HG02623 (cell line): Measurements from ENCODE around the gene PLEKHM3.

ENCODE experiments used
- ATAC-seq: cut with Tn5 transposase; IDR thresholded peaks from one replicate; pipeline ENCODE4 v1.9.1; 2021; ENCODE audit warnings: moderate library complexity; ENCODE audit not compliant: unreplicated experiment

PLEKHM3 gene

GRCh38 chr2:207895274-207895860 lies 130.0 kb downstream of the PLEKHM3 start:
- ATAC-seq: no peak

GRCh38 chr2:207892716-207893402 lies 132.5 kb downstream of the PLEKHM3 start:
- ATAC-seq: no peak

GRCh38 chr2:207891086-207891844 lies 134.1 kb downstream of the PLEKHM3 start:
- ATAC-seq: no peak

- ATAC-seq: no peak
Measured at GRCh38 chr2:207887500-207887899, 137.8 kb downstream of the PLEKHM3 start.

GRCh38 chr2:207885010-207885409 lies 140.3 kb downstream of the PLEKHM3 start:
- no peak for ATAC-seq

GRCh38 chr2:207884127-207884526 lies 141.2 kb downstream of the PLEKHM3 start:
- ATAC-seq: no peak

GRCh38 chr2:207883002-207883780 lies 142.1 kb downstream of the PLEKHM3 start:
- peak; percentile 62 for ATAC-seq

GRCh38 chr2:207881902-207882301 lies 143.4 kb downstream of the PLEKHM3 start:
- no peak for ATAC-seq

- no peak for ATAC-seq
Measured at GRCh38 chr2:207879536-207879935, 145.8 kb downstream of the PLEKHM3 start.

GRCh38 chr2:207876842-207877535 lies 148.3 kb downstream of the PLEKHM3 start:
- ATAC-seq: no peak

- no peak for ATAC-seq
Measured at GRCh38 chr2:207875473-207876212, 149.7 kb downstream of the PLEKHM3 start.

- peak; percentile 69 for ATAC-seq
Measured at GRCh38 chr2:207873794-207874193, 151.5 kb downstream of the PLEKHM3 start.

- ATAC-seq: no peak
Measured at GRCh38 chr2:207871911-207872310, 153.4 kb downstream of the PLEKHM3 start.

GRCh38 chr2:207871506-207871905 lies 153.8 kb downstream of the PLEKHM3 start:
- no peak for ATAC-seq

- ATAC-seq: no peak
Measured at GRCh38 chr2:207870814-207871213, 154.5 kb downstream of the PLEKHM3 start.

- no peak for ATAC-seq
Measured at GRCh38 chr2:207869784-207870778, 155.2 kb downstream of the PLEKHM3 start.

GRCh38 chr2:207868855-207869596 lies 156.3 kb downstream of the PLEKHM3 start:
- ATAC-seq: no peak

GRCh38 chr2:207867905-207868304 lies 157.4 kb downstream of the PLEKHM3 start:
- no peak for ATAC-seq
